IgD-negative memory B cell (primary cell): ENCODE data around the gene NEK2. TPM values are rescaled to one million over a fixed set of nuclear protein-coding genes. Genes with fewer than 3 reads are reported as not detected.

Experiments
- H3K27ac Mint-ChIP-seq, 3 donors: one replicate each; pipeline ENCODE4 v1.8.0; 2020 to 2022; ENCODE audit warnings: mild to moderate bottlenecking in 3 of 3, mixed read lengths in 3 of 3, moderate library complexity in 1 of 3
- H3K27me3 Mint-ChIP-seq: one replicate; pipeline ENCODE4 v1.8.0; 2021; ENCODE audit warnings: mixed read lengths
- H3K36me3 Mint-ChIP-seq: one replicate; pipeline ENCODE4 v1.8.0; 2020; ENCODE audit warnings: mild to moderate bottlenecking, mixed read lengths
- H3K4me1 Mint-ChIP-seq, 3 donors: one replicate each; pipeline ENCODE4 v1.8.0; 2020 to 2022; ENCODE audit warnings: mixed read lengths in 3 of 3, mild to moderate bottlenecking in 1 of 3
- H3K4me3 Mint-ChIP-seq, 4 donors: one replicate each; pipeline ENCODE4 v1.8.0; 2020 to 2022; ENCODE audit warnings: mild to moderate bottlenecking in 4 of 4, mixed read lengths in 4 of 4, moderate library complexity in 3 of 4
- H3K9me3 Mint-ChIP-seq, 3 donors: one replicate each; pipeline ENCODE4 v1.8.0; 2020 to 2021; ENCODE audit warnings: mixed read lengths in 3 of 3, mild to moderate bottlenecking in 1 of 3
- polyA plus RNA-seq: library from polyadenylated mRNA; unstranded; fragments of 300-500 nt; fragmentation: Illumina TruSeq; gene quantifications from one replicate; pipeline ENCODE4 v1.2.3, GENCODE V29; 2021

NEK2 gene
- polyA plus RNA-seq, 1 donor from 2014 or later: not detected

- Mint-ChIP-seq H3K9me3 (no peaks in the 10 kb centered on the region), H3K4me3 (no peak overlapping the region), H3K36me3 (peaks cover 2% of the 10 kb centered on the region), H3K4me1 (no peaks in the 10 kb centered on the region), H3K27ac (no peak overlapping the region), H3K27me3 (peaks cover 2% of the 10 kb centered on the region)
These were observed 53.8 kb downstream of the NEK2 start for GRCh38 chr1:211621447-211622198.

- H3K9me3 Mint-ChIP-seq: no peaks in the 10 kb centered on the region
- no peak overlapping the region for H3K4me3 Mint-ChIP-seq
- H3K27ac Mint-ChIP-seq: no peak overlapping the region
- H3K4me1 Mint-ChIP-seq: no peaks in the 10 kb centered on the region
- H3K36me3 Mint-ChIP-seq: peaks cover 2% of the 10 kb centered on the region
- peaks cover 2% of the 10 kb centered on the region for H3K27me3 Mint-ChIP-seq
These were observed 55.3 kb downstream of the NEK2 start for GRCh38 chr1:211620097-211620496.

DNA sequence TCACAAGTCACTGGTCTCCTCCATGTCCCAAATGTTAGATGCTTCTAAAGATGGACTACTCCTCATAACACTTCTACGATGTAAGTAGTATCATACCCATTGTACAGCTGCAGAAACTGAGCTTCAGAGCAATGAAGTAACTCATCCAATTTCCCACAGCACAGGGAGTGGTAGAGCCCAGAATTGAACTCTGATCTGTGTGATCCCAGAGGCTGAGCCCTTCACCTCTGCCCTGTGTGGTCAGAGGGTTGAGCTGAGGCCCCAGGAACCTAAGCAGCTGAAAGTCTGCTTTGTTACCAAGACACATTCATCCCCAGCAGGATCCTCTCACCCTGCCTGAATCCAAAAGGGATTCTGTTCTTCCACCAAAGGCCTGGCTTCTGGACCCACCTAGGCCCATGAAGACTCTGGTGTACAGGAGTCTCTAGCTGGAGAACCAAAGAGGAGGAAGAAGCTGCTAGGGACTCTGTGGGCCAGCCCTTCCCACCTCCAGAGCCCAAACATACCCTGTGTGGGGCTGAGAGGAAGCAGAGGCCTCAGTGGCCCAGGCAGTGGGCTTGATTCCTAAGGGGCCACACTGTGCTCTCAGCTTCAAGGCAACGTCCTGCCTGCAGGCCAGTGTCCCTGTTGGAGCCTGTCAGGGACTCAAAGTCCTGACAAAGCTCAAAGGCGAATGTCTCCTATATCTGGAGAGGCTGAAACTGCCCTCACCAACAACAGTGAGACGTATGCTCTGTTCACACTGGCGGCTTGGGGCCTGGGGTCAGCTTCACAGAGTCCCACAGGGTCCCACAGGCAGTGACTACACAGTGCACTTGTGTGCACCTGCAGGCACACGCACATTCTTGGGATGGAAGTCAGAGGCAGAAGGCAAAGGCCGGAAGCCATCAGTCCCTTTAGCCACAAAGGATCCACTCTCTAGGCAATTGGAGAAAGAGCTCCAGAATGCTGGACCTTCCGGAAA is 56.1 kb downstream of the NEK2 start:
- Mint-ChIP-seq H3K36me3 (peaks cover 2% of the 10 kb centered on the region), H3K4me3 (no peak overlapping the region), H3K9me3 (no peaks in the 10 kb centered on the region), H3K4me1 (no peaks in the 10 kb centered on the region), H3K27ac (no peak overlapping the region), H3K27me3 (peaks cover 2% of the 10 kb centered on the region)

DNA sequence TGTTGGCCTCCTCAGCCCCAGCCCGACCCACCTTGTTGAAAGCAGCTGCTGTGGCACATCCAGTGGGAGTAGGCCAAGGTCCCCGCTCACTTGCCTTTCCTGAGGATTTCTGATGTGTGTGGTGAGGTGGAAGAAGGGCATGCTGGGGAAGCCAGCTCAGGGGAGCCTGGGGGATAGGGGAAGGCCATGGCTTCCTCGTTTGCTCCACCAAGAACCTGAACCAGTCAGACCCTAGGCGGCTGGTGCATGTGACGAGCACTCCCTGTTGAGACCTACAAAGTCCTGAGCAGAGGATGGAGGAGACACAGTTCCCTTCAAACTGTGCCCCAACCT is 58.5 kb downstream of the NEK2 start:
- Mint-ChIP-seq H3K27ac (peak overlapping the region in 1 of 3 donors; percentile 16), H3K9me3 (no peaks in the 10 kb centered on the region), H3K4me1 (no peaks in the 10 kb centered on the region), H3K36me3 (no peaks in the 10 kb centered on the region), H3K27me3 (no peaks in the 10 kb centered on the region), H3K4me3 (no peak overlapping the region)

GRCh38 chr1:211616231-211616964 is 59.0 kb downstream of the NEK2 start:
- Mint-ChIP-seq H3K4me1 (no peaks in the 10 kb centered on the region), H3K4me3 (no peak overlapping the region), H3K27ac (no peak overlapping the region), H3K27me3 (no peaks in the 10 kb centered on the region), H3K9me3 (no peaks in the 10 kb centered on the region), H3K36me3 (no peaks in the 10 kb centered on the region)

DNA sequence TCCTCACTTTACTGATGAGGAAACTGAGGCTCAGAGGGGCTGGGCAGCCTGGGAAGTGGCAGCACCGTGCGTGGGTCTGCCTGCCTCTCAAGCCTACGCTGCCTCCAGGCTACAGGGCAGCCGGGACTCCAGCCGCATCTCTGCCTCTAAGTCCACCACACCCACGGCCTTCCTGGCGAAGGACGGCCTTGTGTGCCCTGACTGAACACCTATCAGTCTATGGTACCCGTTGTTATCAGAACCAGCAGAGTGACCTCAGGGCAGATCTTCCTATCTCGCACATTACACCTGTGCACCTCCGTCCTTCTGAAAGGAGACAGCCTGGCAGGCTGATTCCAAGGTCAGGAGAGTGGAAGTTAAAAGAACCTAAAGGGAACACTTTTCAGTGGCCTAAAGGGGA is 60.8 kb downstream of the NEK2 start:
- Mint-ChIP-seq H3K9me3 (no peaks in the 10 kb centered on the region), H3K36me3 (no peaks in the 10 kb centered on the region), H3K27me3 (no peaks in the 10 kb centered on the region), H3K27ac (no peak overlapping the region), H3K4me3 (no peak overlapping the region), H3K4me1 (no peaks in the 10 kb centered on the region)

- H3K27ac Mint-ChIP-seq: no peak overlapping the region
- no peaks in the 10 kb centered on the region for H3K9me3 Mint-ChIP-seq
- no peaks in the 10 kb centered on the region for H3K36me3 Mint-ChIP-seq
- H3K27me3 Mint-ChIP-seq: no peaks in the 10 kb centered on the region
- H3K4me3 Mint-ChIP-seq: no peak overlapping the region
- H3K4me1 Mint-ChIP-seq: no peaks in the 10 kb centered on the region
These were observed 61.5 kb downstream of the NEK2 start for GRCh38 chr1:211613951-211614350.

- H3K4me1 Mint-ChIP-seq: no peaks in the 10 kb centered on the region
- no peaks in the 10 kb centered on the region for H3K36me3 Mint-ChIP-seq
- H3K27me3 Mint-ChIP-seq: no peaks in the 10 kb centered on the region
- no peaks in the 10 kb centered on the region for H3K9me3 Mint-ChIP-seq
- no peak overlapping the region for H3K27ac Mint-ChIP-seq
- H3K4me3 Mint-ChIP-seq: no peak overlapping the region
These were observed 62.1 kb downstream of the NEK2 start for GRCh38 chr1:211613108-211613947.

DNA sequence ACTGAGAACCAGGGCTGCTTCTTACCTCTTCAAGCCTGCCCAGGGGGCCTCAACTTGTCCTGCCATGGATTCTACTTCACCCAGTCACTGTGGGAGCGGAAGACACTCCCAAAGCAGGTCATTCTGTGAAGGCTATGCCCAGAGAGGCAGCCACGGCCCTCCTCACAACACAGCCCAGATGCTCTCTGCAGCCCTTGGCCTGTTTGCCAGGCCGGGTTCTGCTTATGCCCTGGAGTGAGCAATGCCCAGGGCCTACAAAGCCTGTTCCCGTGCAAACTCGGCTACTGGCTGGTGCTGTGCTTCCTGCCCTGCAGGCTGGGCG is 62.7 kb downstream of the NEK2 start:
- Mint-ChIP-seq H3K9me3 (no peaks in the 10 kb centered on the region), H3K27ac (no peak overlapping the region)

More for the DNA sequence above, 62.7 kb downstream of the NEK2 start:
- Mint-ChIP-seq H3K4me3 (no peak overlapping the region), H3K36me3 (peaks cover 1% of the 10 kb centered on the region), H3K4me1 (peaks cover 0 to 3% (median 0%) of the 10 kb centered on the region in 3 donors), H3K27me3 (no peaks in the 10 kb centered on the region)

Other genes with a start within 250 kb of the NEK2 start
- not detected for gene RD3, start 183.5 kb downstream of the NEK2 start, polyA plus RNA-seq
- gene SLC30A1, start 96.5 kb downstream of the NEK2 start, polyA plus RNA-seq: 2.5 TPM
- 37.4 TPM for gene LPGAT1, start 155.1 kb upstream of the NEK2 start, polyA plus RNA-seq